ENCODE measurements around the gene MYCBPAP. TPM values are rescaled to one million over a fixed set of nuclear protein-coding genes. Genes with fewer than 3 reads are reported as not detected.

The MYCBPAP gene
- total RNA-seq, 1 donor: 0.86 TPM

DNA sequence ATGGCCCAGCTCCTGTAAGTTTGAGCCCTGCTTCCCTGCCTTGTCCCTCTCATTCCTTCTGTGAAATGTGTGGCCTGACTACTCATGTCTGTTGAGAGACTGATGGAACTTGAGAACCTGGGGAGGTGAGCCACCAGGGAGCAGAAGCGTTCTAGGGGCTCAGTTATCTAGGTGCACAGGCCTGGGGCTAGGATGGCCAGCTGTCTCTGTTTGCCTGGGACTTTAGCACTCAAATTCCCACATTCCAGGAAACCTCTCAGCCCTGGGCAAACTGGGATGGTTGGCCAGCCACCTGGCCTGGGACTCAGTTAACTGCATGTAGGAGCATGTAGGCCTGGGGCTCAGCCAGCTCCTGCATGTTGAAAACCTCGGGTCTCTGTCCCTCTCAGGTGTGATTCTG is 15.0 kb downstream of the MYCBPAP start:
- no peak overlapping the region for H3K4me3 ChIP-seq (ENCODE audit: low read depth, low read length)
- TF ChIP-seq, protein P1, sequence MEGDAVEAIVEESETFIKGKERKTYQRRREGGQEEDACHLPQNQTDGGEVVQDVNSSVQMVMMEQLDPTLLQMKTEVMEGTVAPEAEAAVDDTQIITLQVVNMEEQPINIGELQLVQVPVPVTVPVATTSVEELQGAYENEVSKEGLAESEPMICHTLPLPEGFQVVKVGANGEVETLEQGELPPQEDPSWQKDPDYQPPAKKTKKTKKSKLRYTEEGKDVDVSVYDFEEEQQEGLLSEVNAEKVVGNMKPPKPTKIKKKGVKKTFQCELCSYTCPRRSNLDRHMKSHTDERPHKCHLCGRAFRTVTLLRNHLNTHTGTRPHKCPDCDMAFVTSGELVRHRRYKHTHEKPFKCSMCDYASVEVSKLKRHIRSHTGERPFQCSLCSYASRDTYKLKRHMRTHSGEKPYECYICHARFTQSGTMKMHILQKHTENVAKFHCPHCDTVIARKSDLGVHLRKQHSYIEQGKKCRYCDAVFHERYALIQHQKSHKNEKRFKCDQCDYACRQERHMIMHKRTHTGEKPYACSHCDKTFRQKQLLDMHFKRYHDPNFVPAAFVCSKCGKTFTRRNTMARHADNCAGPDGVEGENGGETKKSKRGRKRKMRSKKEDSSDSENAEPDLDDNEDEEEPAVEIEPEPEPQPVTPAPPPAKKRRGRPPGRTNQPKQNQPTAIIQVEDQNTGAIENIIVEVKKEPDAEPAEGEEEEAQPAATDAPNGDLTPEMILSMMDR (IDR thresholded peaks at IDR 0.05; ENCODE audit: insufficient read depth, low read depth, low read length): no peak
- DNase-seq (ENCODE audit: low read depth): no peak

DNA sequence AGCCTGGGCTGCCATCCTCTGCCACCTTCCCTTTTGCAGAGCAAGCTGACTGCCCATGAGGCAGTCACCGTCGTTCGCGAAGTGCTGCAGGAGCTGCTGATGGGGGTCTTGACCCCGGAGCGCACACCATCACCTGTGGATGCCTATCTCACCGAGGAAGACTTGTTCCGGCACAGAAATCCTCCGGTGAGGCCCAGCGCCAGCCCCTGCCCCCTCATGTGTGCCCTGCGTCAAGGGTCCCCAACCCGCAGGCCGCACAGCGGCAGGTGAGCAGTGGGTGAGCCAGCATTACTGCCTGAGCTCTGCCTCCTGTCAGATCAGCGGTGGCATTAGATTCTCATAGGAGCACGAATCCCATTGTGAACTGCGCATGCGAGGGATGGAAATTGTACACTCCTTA is 16.6 kb downstream of the MYCBPAP start:
- no peak for DNase-seq (ENCODE audit: low read depth)
- TF ChIP-seq, protein P1 (IDR thresholded peaks at IDR 0.05; ENCODE audit: insufficient read depth, low read depth, low read length): no peak
- H3K4me3 ChIP-seq (ENCODE audit: low read depth, low read length): no peak overlapping the region

DNA sequence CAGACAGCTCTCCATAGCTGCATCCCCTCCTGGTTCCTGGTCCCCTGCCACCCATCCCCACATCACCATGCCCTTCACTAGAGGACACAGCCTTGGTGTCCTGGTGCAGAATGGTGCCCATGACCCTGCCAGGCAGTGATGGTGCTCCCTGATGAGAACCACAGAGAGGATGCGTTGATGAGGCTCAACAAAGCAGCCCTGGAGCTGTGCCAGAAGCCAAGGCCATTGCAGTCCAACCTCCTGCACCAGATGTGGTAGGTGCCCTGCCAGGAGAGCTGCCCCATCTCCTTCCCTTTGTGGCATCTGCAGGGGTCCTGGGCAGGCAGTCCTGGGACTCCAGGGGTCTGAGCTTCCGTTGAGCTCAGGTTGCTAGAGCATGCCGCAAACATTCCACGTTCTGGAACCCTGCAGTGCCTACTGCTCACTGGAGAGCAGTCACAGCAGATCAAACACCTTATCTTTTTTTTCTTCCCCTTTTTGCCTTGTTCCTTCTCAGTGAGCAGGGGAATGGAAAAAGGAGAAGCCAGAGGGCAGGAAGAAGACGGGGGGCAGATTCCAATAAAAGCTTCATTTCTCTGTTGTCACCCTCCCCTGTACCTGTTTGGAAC is 19.0 kb downstream of the MYCBPAP start:
- DNase-seq (ENCODE audit: low read depth): no peak
- TF ChIP-seq, protein P1 (IDR thresholded peaks at IDR 0.05; ENCODE audit: insufficient read depth, low read depth, low read length): no peak
- no peak overlapping the region for H3K4me3 ChIP-seq (ENCODE audit: low read depth, low read length)

DNA sequence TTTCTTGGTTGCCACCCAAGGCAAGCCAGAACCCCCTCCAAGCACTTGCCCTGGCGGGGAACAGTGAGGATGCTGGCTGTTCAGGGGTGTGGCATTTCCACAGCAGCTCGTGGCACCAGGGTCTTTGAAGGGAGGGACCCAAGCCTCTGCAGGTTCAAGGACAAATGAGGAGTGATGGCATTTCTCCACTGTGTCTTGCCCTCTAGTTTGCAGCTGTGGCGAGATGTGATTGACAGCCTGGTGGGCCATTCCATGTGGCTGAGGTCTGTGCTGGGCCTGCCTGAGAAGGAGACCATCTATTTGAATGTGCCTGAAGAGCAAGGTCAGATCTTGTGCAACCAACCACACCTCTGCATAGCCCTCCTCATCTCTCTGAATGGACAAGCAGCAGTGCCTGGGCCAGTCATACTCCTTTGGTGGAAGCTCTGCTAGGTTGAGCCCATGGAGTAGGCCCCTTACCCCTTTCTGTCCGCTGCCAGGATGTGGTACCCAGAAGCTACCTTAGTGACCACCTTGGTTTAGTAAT is 19.8 kb downstream of the MYCBPAP start:
- no peak overlapping the region for H3K4me3 ChIP-seq (ENCODE audit: low read depth, low read length)
- no peak for DNase-seq (ENCODE audit: low read depth)
- TF ChIP-seq, protein P1 (IDR thresholded peaks at IDR 0.05; ENCODE audit: insufficient read depth, low read depth, low read length): no peak

DNA sequence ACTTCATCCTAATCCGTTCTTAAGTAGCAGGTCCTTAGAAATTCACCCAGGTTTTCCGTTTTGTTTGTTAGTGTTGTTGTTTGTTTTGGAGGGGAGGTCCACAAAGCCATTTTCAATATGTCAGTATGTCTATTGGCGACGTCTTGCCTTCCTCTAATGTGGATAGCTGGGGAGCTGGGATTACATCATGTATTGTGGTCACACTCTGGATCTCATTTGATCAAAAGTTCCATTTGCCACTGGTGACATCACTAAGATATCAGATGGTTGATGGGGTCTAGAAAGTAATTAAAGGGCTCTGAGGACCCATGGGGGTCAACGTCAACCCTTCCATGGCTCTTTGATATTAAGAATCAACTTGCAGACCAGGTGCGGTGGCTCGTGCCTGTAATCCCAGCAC is 21.6 kb downstream of the MYCBPAP start:
- TF ChIP-seq, protein P1 (IDR thresholded peaks at IDR 0.05; ENCODE audit: insufficient read depth, low read depth, low read length): no peak
- H3K4me3 ChIP-seq (ENCODE audit: low read depth, low read length): no peak overlapping the region
- no peak for DNase-seq (ENCODE audit: low read depth)

DNA sequence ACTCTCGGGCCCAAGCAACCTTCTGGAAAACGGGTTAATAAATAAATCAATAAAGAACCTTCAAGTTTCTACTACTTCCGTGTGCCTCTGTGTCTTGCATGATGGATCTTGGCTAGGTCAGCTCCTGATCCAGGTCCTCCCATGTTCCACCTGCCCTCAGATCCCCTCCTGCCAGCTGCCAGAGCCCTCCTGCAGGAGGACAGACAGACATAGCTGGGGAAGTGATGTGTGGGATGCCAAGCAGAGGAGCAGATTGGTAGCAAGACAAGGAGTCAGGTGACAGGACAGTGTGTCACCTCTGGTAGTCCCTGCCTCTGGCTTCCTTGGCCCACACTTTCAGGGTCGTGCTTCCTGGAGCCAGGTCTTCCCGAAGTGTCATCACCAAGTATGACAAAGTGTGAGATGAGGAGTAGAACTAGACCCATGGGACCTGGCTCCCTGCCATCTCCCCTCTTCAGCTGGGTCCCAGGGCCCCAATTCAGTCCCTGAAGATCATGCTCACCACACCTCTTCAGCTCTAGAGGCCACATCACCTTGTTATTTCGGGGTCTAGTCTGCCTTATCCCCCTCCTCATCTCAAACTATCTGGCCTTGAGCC is 23.3 kb downstream of the MYCBPAP start:
- no peak overlapping the region for H3K4me3 ChIP-seq (ENCODE audit: low read depth, low read length)
- DNase-seq (ENCODE audit: low read depth): no peak
- TF ChIP-seq, protein P1 (IDR thresholded peaks at IDR 0.05; ENCODE audit: insufficient read depth, low read depth, low read length): no peak

Measured in fibroblast of villous mesenchyme (primary cell).